IMR-90 (cell line): ENCODE results near the gene BRI3BP. TPM values are rescaled to one million over a fixed set of nuclear protein-coding genes. Genes with fewer than 3 reads are reported as not detected.

Experiments used
- ATAC-seq: fragments of 200-7000 bp; cut with Tn5 transposase; 2 replicates; pipeline ENCODE4 v1.9.1; 2020; ENCODE audit warnings: low read depth, mild to moderate bottlenecking, moderate library complexity
- BruUV-seq: library from RNA; stranded (reverse); fragments of 400-500 nt; replicated peaks from 2 replicates; lab custom pipeline; 2021; lab: Mats Ljungman, UMichigan
- CTCF ChIA-PET: fragments of 300-600 bp; formaldehyde crosslinking; extraction: SDS; loops from one replicate; lab custom pipeline; 2021; ENCODE audit warnings: antibody characterized with exemption; lab: Yijun Ruan, JAX
- POLR2A ChIA-PET: fragments of 300-600 bp; sonication (Branson Sonifier 250); formaldehyde crosslinking; loops from one replicate; lab custom pipeline; 2022; ENCODE audit warnings: antibody characterized with exemption; ENCODE audit not compliant: unreplicated experiment; lab: Charles Lee
- DNase-seq: peaks from one replicate; pipeline ENCODE4 v3.0.0; 2013
- H2AFZ ChIP-seq: replicated peaks from 2 replicates; pipeline ENCODE3; 2013; ENCODE audit warnings: low read length, mild to moderate bottlenecking; ENCODE audit not compliant: poor library complexity
- H2AK5ac ChIP-seq: 2 replicates; pipeline ENCODE4 v1.6.1; 2013; ENCODE audit warnings: low read depth, low read length, inconsistent platforms
- H2AK9ac ChIP-seq: replicated peaks from 2 replicates; pipeline ENCODE3; 2013; ENCODE audit warnings: mild to moderate bottlenecking, low read depth, low read length, moderate library complexity; ENCODE audit not compliant: poor library complexity
- H2BK120ac ChIP-seq: 2 replicates; pipeline ENCODE4 v1.6.1; 2013; ENCODE audit warnings: low read depth, low read length, inconsistent platforms
- H2BK15ac ChIP-seq: 3 replicates; pipeline ENCODE4 v1.6.1; 2013; ENCODE audit warnings: low read depth, low read length, inconsistent platforms
- H2BK20ac ChIP-seq: 2 replicates; pipeline ENCODE4 v1.6.1; 2013; ENCODE audit warnings: low read depth, mild to moderate bottlenecking, inconsistent platforms, low read length, moderate library complexity
- H2BK5ac ChIP-seq: 2 replicates; pipeline ENCODE4 v1.6.1; 2013; ENCODE audit warnings: mild to moderate bottlenecking, low read depth, low read length, inconsistent platforms; ENCODE audit not compliant: poor library complexity, severe bottlenecking
- H3K14ac ChIP-seq: replicated peaks from 2 replicates; pipeline ENCODE4 v1.6.1; 2013; ENCODE audit warnings: low read depth, low read length, inconsistent platforms
- H3K18ac ChIP-seq: 2 replicates; pipeline ENCODE4 v1.6.1; 2013; ENCODE audit warnings: low read depth, low read length, control low read depth
- H3K23ac ChIP-seq: 2 replicates; pipeline ENCODE4 v1.6.1; 2013; ENCODE audit warnings: low read depth, low read length, inconsistent platforms
- H3K27ac ChIP-seq: 2 replicates; pipeline ENCODE4 v1.5.1; 2013; ENCODE audit warnings: mild to moderate bottlenecking, control low read depth, low read length; ENCODE audit not compliant: insufficient read depth
- H3K27me3 ChIP-seq: 2 replicates; pipeline ENCODE4 v1.6.1; 2013; ENCODE audit warnings: low read length; ENCODE audit not compliant: control insufficient read depth, insufficient read depth
- H3K36me3 ChIP-seq: 2 replicates; pipeline ENCODE4 v1.6.1; 2013; ENCODE audit warnings: low read length, mixed read lengths; ENCODE audit not compliant: control insufficient read depth, insufficient read depth
- H3K4ac ChIP-seq: 2 replicates; pipeline ENCODE4 v1.6.1; 2013; ENCODE audit warnings: low read depth, low read length, inconsistent platforms
- H3K4me1 ChIP-seq: 2 replicates; pipeline ENCODE4 v1.6.1; 2013; ENCODE audit warnings: low read length, mixed read lengths; ENCODE audit not compliant: control insufficient read depth, insufficient read depth
- H3K4me2 ChIP-seq: 2 replicates; pipeline ENCODE4 v1.6.1; 2013; ENCODE audit warnings: low read depth, mild to moderate bottlenecking, control low read depth, low read length, moderate library complexity
- H3K4me3 ChIP-seq: 2 replicates; pipeline ENCODE4 v1.5.1; 2013; ENCODE audit warnings: low read depth, mild to moderate bottlenecking, control low read depth, low read length, moderate library complexity; ENCODE audit not compliant: insufficient read depth
- H3K56ac ChIP-seq: 2 replicates; pipeline ENCODE4 v1.6.1; 2013; ENCODE audit warnings: low read length, inconsistent platforms; ENCODE audit not compliant: insufficient read depth; ENCODE audit errors: extremely low read depth
- H3K79me1 ChIP-seq, 2 experiments: 2 replicates each; pipeline ENCODE4 v1.6.1; 2013; ENCODE audit warnings: low read length in 2 of 2, inconsistent platforms in 1 of 2, low read depth in 1 of 2
- H3K9ac ChIP-seq: 2 replicates; pipeline ENCODE4 v1.6.1; 2013; ENCODE audit warnings: low read depth, low read length, control low read depth
- H3K9me1 ChIP-seq: 2 replicates; pipeline ENCODE4 v1.6.1; 2013; ENCODE audit warnings: low read length, inconsistent platforms; ENCODE audit not compliant: insufficient read depth
- H3K9me3 ChIP-seq: 2 replicates; pipeline ENCODE4 v1.6.1; 2013; ENCODE audit warnings: low read length; ENCODE audit not compliant: control insufficient read depth, insufficient read depth
- H4K20me1 ChIP-seq: 2 replicates; pipeline ENCODE4 v1.6.1; 2013; ENCODE audit warnings: low read length, inconsistent platforms; ENCODE audit not compliant: insufficient read depth
- H4K5ac ChIP-seq: 2 replicates; pipeline ENCODE4 v1.6.1; 2013; ENCODE audit warnings: mild to moderate bottlenecking, low read depth, low read length, control low read depth
- H4K8ac ChIP-seq, 2 experiments: 2 replicates each; pipeline ENCODE4 v1.6.1; 2013; ENCODE audit warnings: low read depth in 2 of 2, low read length in 2 of 2, control low read depth in 1 of 2, inconsistent platforms in 1 of 2
- H4K91ac ChIP-seq: 2 replicates; pipeline ENCODE4 v1.6.1; 2013; ENCODE audit warnings: low read depth, low read length, inconsistent platforms; ENCODE audit not compliant: insufficient read depth
- BHLHE40 ChIP-seq: fragments of 150-350 bp; IDR thresholded peaks from 2 replicates; pipeline ENCODE4 v1.6.1; 2016; ENCODE audit warnings: mild to moderate bottlenecking, low read depth, low read length
- CEBPB ChIP-seq: IDR thresholded peaks from 2 replicates; pipeline ENCODE4 v1.6.1; 2012; ENCODE audit warnings: low read depth, low read length, improper control_type of control experiment
- CTCF ChIP-seq: conservative IDR thresholded peaks from 2 replicates; pipeline ENCODE4 v1.5.1; 2012; ENCODE audit warnings: mild to moderate bottlenecking, low read depth, low read length, improper control_type of control experiment
- MAZ ChIP-seq: IDR thresholded peaks from 2 replicates; pipeline ENCODE4 v1.6.1; 2012; ENCODE audit warnings: low read depth, mild to moderate bottlenecking, low read length, improper control_type of control experiment, moderate library complexity, borderline replicate concordance
- RCOR1 ChIP-seq: IDR thresholded peaks from 2 replicates; pipeline ENCODE4 v1.6.1; 2012; ENCODE audit warnings: mild to moderate bottlenecking, low read length, improper control_type of control experiment; ENCODE audit not compliant: insufficient replicate concordance
- RFX5 ChIP-seq: IDR thresholded peaks from 2 replicates; pipeline ENCODE4 v1.8.0; 2012; ENCODE audit warnings: low read depth, mild to moderate bottlenecking, low read length, moderate library complexity
- SMC3 ChIP-seq: fragments of 150-350 bp; IDR thresholded peaks from 2 replicates; pipeline ENCODE4 v1.6.1; 2016; ENCODE audit warnings: low read depth, mild to moderate bottlenecking, antibody characterized with exemption, low read length, moderate library complexity
- WGBS, 2 experiments: methylation state at CpG; one replicate each; pipeline versions ENCODE4 v1.1.5 to v1.1.7; 2013; ENCODE audit warnings: missing lambda C conversion rate in 2 of 2; ENCODE audit not compliant: insufficient read length in 1 of 2; ENCODE audit errors: extremely low coverage in 2 of 2; 5-methylcytosine and 5-hydroxymethylcytosine counted together
- dilution Hi-C: fragments of 300-500 bp; cut with HindIII; formaldehyde crosslinking; loops from one replicate; pipeline ENCODE4 v1.14.3; 2018; ENCODE audit warnings: low sequenced_read_pairs; ENCODE audit not compliant: unreplicated experiment
- in situ Hi-C: fragments of 300-500 bp; cut with MboI; formaldehyde crosslinking; loops from 3 replicates; pipeline ENCODE4 v1.14.3; 2019; ENCODE audit warnings: low sequenced_read_pairs, inconsistent platforms, mixed read lengths
- intact Hi-C: fragments of 100-400 bp; cut with micrococcal nuclease; formaldehyde crosslinking; loops from 2 replicates; pipeline ENCODE4 v1.10.0; 2022
- polyA plus RNA-seq, 3 experiments: library from polyadenylated mRNA; depleted of rRNA; stranded (reverse); fragments of >200 nt; gene quantifications; 2 replicates each; pipeline ENCODE4 v1.2.3, GENCODE V29; 2012; ENCODE audit warnings: low replicate concordance in 1 of 3
- total RNA-seq: library from RNA; depleted of rRNA; stranded (reverse); fragments of >200 nt; gene quantifications from 2 replicates; pipeline ENCODE4 v1.2.3, GENCODE V29; 2012

BRI3BP gene
- total and polyA plus RNA-seq, 2 of the 4 experiments (the other 2 are of a cell fraction) = 2.5 to 2.8 TPM

GRCh38 chr12:125069616-125070015 is 76.2 kb downstream of the BRI3BP start:
- POLR2A ChIA-PET = no interaction called here
- no peak for ATAC-seq

More at GRCh38 chr12:125069616-125070015, 76.2 kb downstream of the BRI3BP start:
- Histone ChIP-seq H3K9me1 (peaks cover 4% of the 10 kb centered on the region; the same call in 1 of the 2 replicates), H3K4me3 (no peak overlapping the region), H3K27ac (no peak overlapping the region), H2BK15ac (no peak overlapping the region), H3K14ac (no peak overlapping the region), H4K91ac (no peak overlapping the region), H3K4me2 (no peak overlapping the region), H2AFZ (no peak overlapping the region), H2AK5ac (no peak overlapping the region), H3K4ac (no peak overlapping the region), H3K18ac (no peak overlapping the region), H3K27me3 (no peaks in the 10 kb centered on the region), H2BK120ac (no peak overlapping the region), H3K9ac (no peak overlapping the region), H3K79me1 (peaks cover 6 to 46% of the 10 kb centered on the region in 2 experiments; a peak in 3 of 4 replicates), H3K23ac (no peak overlapping the region), H4K8ac (no peak overlapping the region), H3K56ac (no peak overlapping the region), H4K5ac (no peak overlapping the region), H4K20me1 (0 out of 2 replicates have a peak, but pooled peaks cover 5% of the 10 kb centered on the region), H3K9me3 (no peaks in the 10 kb centered on the region), H3K36me3 (peaks cover 13% of the 10 kb centered on the region), H2AK9ac (no peak overlapping the region), H2BK20ac (no peak overlapping the region), H2BK5ac (no peak overlapping the region), H3K4me1 (peaks cover 3% of the 10 kb centered on the region)
- WGBS, 2 experiments = 73% methylated on average over 7 of the region's 8 CpGs; no CpG with 5 or more reads in 1 of the 2 experiments
- CTCF ChIA-PET = interaction anchor here (0.6 kb wide), 1 partner anchor 69 kb away, joined by 3 read pairs; no protein-coding TSS in a partner anchor
- DNase-seq = no peak
- no peak for TF ChIP-seq BHLHE40
- no peak for TF ChIP-seq CTCF
- TF ChIP-seq SMC3 = no peak
- no peak for TF ChIP-seq RFX5
- no peak for TF ChIP-seq CEBPB
- no peak for TF ChIP-seq RCOR1
- TF ChIP-seq MAZ = no peak
- no TSS peak for BruUV-seq
- in situ Hi-C loops = no loop called here
- intact Hi-C loops = loop anchor here (5.0 kb wide), 1 partner anchor 77 kb away; the partner anchor contains the start of gene BRI3BP
- dilution Hi-C loops = no loop called here
